ENCODE measurements around the gene FOXO1.
A peak's percentile ranks its signal among the peaks of the same experiment; 100 is the strongest.

The FOXO1 gene

GRCh38 chr13:40612041-40612440 lies 54.4 kb downstream of the FOXO1 start:
- Histone ChIP-seq H3K79me1 (ENCODE audit: low read length) (peaks cover 2% of the 10 kb centered on the region), H2BK5ac (ENCODE audit: low read depth, low read length, poor library complexity) (no peak overlapping the region), H2BK12ac (ENCODE audit: low read length) (no peak overlapping the region), H3K36me3 (ENCODE audit: control insufficient read depth in 1 of 2, insufficient read depth in 2 of 2, low read length in 2 of 2) (peaks cover 3 to 6% of the 10 kb centered on the region in 2 experiments), H3K14ac (ENCODE audit: low read length) (no peak overlapping the region), H3K4me1 (ENCODE audit: control insufficient read depth in 1 of 2, insufficient read depth in 2 of 2, low read length in 2 of 2) (peaks cover 12 to 17% of the 10 kb centered on the region in 2 experiments), H4K8ac (ENCODE audit: low read depth, low read length) (no peak overlapping the region), H3K79me2 (ENCODE audit: control insufficient read depth, insufficient read depth, low read length, poor library complexity) (peaks cover 19% of the 10 kb centered on the region), H3K27me3 (ENCODE audit: insufficient read depth, low read length) (no peaks in the 10 kb centered on the region), H3K18ac (ENCODE audit: low read length) (peak overlapping the region; percentile 72), H3K4me3 (ENCODE audit: low read depth, low read length) (no peak overlapping the region), H4K91ac (ENCODE audit: low read depth, low read length) (no peak overlapping the region), H3K9ac (ENCODE audit: low read length) (no peak overlapping the region), H3K27ac (ENCODE audit: low read depth, low read length) (no peak overlapping the region), H3K4me2 (ENCODE audit: low read length) (no peak overlapping the region), H3K23ac (ENCODE audit: low read length) (no peak overlapping the region), H2BK120ac (ENCODE audit: insufficient read depth, low read length, poor library complexity) (no peak overlapping the region), H2AFZ (ENCODE audit: insufficient read depth, low read length, poor library complexity) (no peak overlapping the region), H3K4ac (ENCODE audit: low read depth, low read length) (peak overlapping the region; percentile 82), H3K9me3 (ENCODE audit: insufficient read depth, low read depth, low read length) (no peaks in the 10 kb centered on the region), H4K12ac (ENCODE audit: low read depth, low read length) (no peak overlapping the region), H2AK5ac (ENCODE audit: low read length) (no peak overlapping the region)
- no peak for DNase-seq
- no CpG with 5 or more reads among the region's 2 CpGs for WGBS (ENCODE audit: extremely low coverage, insufficient coverage, insufficient read length)

GRCh38 chr13:40611635-40612034 lies 54.8 kb downstream of the FOXO1 start:
- Histone ChIP-seq H3K18ac (ENCODE audit: low read length) (peak overlapping the region; percentile 72), H2AFZ (ENCODE audit: insufficient read depth, low read length, poor library complexity) (no peak overlapping the region), H2AK5ac (ENCODE audit: low read length) (no peak overlapping the region), H3K4me2 (ENCODE audit: low read length) (no peak overlapping the region), H3K9me3 (ENCODE audit: insufficient read depth, low read depth, low read length) (peaks cover under 1% of the 10 kb centered on the region), H2BK120ac (ENCODE audit: insufficient read depth, low read length, poor library complexity) (no peak overlapping the region), H3K27me3 (ENCODE audit: insufficient read depth, low read length) (no peaks in the 10 kb centered on the region), H2BK5ac (ENCODE audit: low read depth, low read length, poor library complexity) (no peak overlapping the region), H3K36me3 (ENCODE audit: control insufficient read depth in 1 of 2, insufficient read depth in 2 of 2, low read length in 2 of 2) (peaks cover 3 to 7% of the 10 kb centered on the region in 2 experiments), H4K8ac (ENCODE audit: low read depth, low read length) (no peak overlapping the region), H3K79me2 (ENCODE audit: control insufficient read depth, insufficient read depth, low read length, poor library complexity) (peaks cover 20% of the 10 kb centered on the region), H3K79me1 (ENCODE audit: low read length) (peaks cover 2% of the 10 kb centered on the region), H3K14ac (ENCODE audit: low read length) (no peak overlapping the region), H3K9ac (ENCODE audit: low read length) (no peak overlapping the region), H3K4me1 (ENCODE audit: control insufficient read depth in 1 of 2, insufficient read depth in 2 of 2, low read length in 2 of 2) (peaks cover 14 to 17% of the 10 kb centered on the region in 2 experiments), H3K23ac (ENCODE audit: low read length) (no peak overlapping the region), H2BK12ac (ENCODE audit: low read length) (no peak overlapping the region), H4K12ac (ENCODE audit: low read depth, low read length) (no peak overlapping the region), H3K27ac (ENCODE audit: low read depth, low read length) (no peak overlapping the region), H4K91ac (ENCODE audit: low read depth, low read length) (no peak overlapping the region), H3K4ac (ENCODE audit: low read depth, low read length) (peak overlapping the region; percentile 71), H3K4me3 (ENCODE audit: low read depth, low read length) (no peak overlapping the region)
- WGBS (ENCODE audit: extremely low coverage, insufficient coverage, insufficient read length), result no CpG with 5 or more reads among the region's 7 CpGs
- no peak for DNase-seq

- WGBS (ENCODE audit: extremely low coverage, insufficient coverage, insufficient read length), result no CpG with 5 or more reads among the region's 3 CpGs
- Histone ChIP-seq H4K8ac (ENCODE audit: low read depth, low read length) (no peak overlapping the region), H2BK5ac (ENCODE audit: low read depth, low read length, poor library complexity) (no peak overlapping the region)
These were observed 55.4 kb downstream of the FOXO1 start for GRCh38 chr13:40611004-40611403.

GRCh38 chr13:40609972-40610726 lies 56.3 kb downstream of the FOXO1 start:
- Histone ChIP-seq H2BK12ac (ENCODE audit: low read length) (no peak overlapping the region), H3K9ac (ENCODE audit: low read length) (no peak overlapping the region), H3K27ac (ENCODE audit: low read depth, low read length) (no peak overlapping the region), H3K18ac (ENCODE audit: low read length) (no peak overlapping the region), H3K23ac (ENCODE audit: low read length) (no peak overlapping the region), H3K4me2 (ENCODE audit: low read length) (no peak overlapping the region), H3K4me1 (ENCODE audit: control insufficient read depth in 1 of 2, insufficient read depth in 2 of 2, low read length in 2 of 2) (peaks cover 10% of the 10 kb centered on the region in 2 experiments), H4K12ac (ENCODE audit: low read depth, low read length) (no peak overlapping the region), H3K14ac (ENCODE audit: low read length) (no peak overlapping the region), H3K4ac (ENCODE audit: low read depth, low read length) (peak overlapping the region; percentile 39), H3K4me3 (ENCODE audit: low read depth, low read length) (no peak overlapping the region), H3K79me1 (ENCODE audit: low read length) (peaks cover 2% of the 10 kb centered on the region), H2AFZ (ENCODE audit: insufficient read depth, low read length, poor library complexity) (no peak overlapping the region), H2AK5ac (ENCODE audit: low read length) (no peak overlapping the region), H3K9me3 (ENCODE audit: insufficient read depth, low read depth, low read length) (peaks cover 2% of the 10 kb centered on the region), H3K36me3 (ENCODE audit: control insufficient read depth in 1 of 2, insufficient read depth in 2 of 2, low read length in 2 of 2) (peaks cover 3 to 7% of the 10 kb centered on the region in 2 experiments), H2BK5ac (ENCODE audit: low read depth, low read length, poor library complexity) (no peak overlapping the region), H3K27me3 (ENCODE audit: insufficient read depth, low read length) (no peaks in the 10 kb centered on the region), H2BK120ac (ENCODE audit: insufficient read depth, low read length, poor library complexity) (no peak overlapping the region), H4K8ac (ENCODE audit: low read depth, low read length) (no peak overlapping the region), H4K91ac (ENCODE audit: low read depth, low read length) (no peak overlapping the region), H3K79me2 (ENCODE audit: control insufficient read depth, insufficient read depth, low read length, poor library complexity) (peaks cover 20% of the 10 kb centered on the region)
- WGBS (ENCODE audit: extremely low coverage, insufficient coverage, insufficient read length), result no CpG with 5 or more reads among the region's 9 CpGs
- DNase-seq, result no peak

More at GRCh38 chr13:40611004-40611403, 55.4 kb downstream of the FOXO1 start:
- Histone ChIP-seq H3K4me2 (ENCODE audit: low read length) (no peak overlapping the region), H3K36me3 (ENCODE audit: control insufficient read depth in 1 of 2, insufficient read depth in 2 of 2, low read length in 2 of 2) (peaks cover 3 to 7% of the 10 kb centered on the region in 2 experiments), H3K14ac (ENCODE audit: low read length) (no peak overlapping the region), H3K4me1 (ENCODE audit: control insufficient read depth in 1 of 2, insufficient read depth in 2 of 2, low read length in 2 of 2) (peaks cover 13 to 16% of the 10 kb centered on the region in 2 experiments), H3K9ac (ENCODE audit: low read length) (no peak overlapping the region), H3K79me1 (ENCODE audit: low read length) (peaks cover 2% of the 10 kb centered on the region), H3K9me3 (ENCODE audit: insufficient read depth, low read depth, low read length) (peaks cover 2% of the 10 kb centered on the region), H2BK120ac (ENCODE audit: insufficient read depth, low read length, poor library complexity) (no peak overlapping the region), H3K27ac (ENCODE audit: low read depth, low read length) (no peak overlapping the region), H3K18ac (ENCODE audit: low read length) (no peak overlapping the region), H4K12ac (ENCODE audit: low read depth, low read length) (no peak overlapping the region), H3K23ac (ENCODE audit: low read length) (no peak overlapping the region), H3K4me3 (ENCODE audit: low read depth, low read length) (no peak overlapping the region), H3K79me2 (ENCODE audit: control insufficient read depth, insufficient read depth, low read length, poor library complexity) (peaks cover 20% of the 10 kb centered on the region), H2AFZ (ENCODE audit: insufficient read depth, low read length, poor library complexity) (no peak overlapping the region), H4K91ac (ENCODE audit: low read depth, low read length) (no peak overlapping the region), H3K4ac (ENCODE audit: low read depth, low read length) (no peak overlapping the region), H2AK5ac (ENCODE audit: low read length) (no peak overlapping the region), H3K27me3 (ENCODE audit: insufficient read depth, low read length) (no peaks in the 10 kb centered on the region), H2BK12ac (ENCODE audit: low read length) (no peak overlapping the region)
- no peak for DNase-seq
